H1 (cell line): ENCODE data around the gene SULT2B1.

Experiments used
- CBX5 ChIP-seq: fragments of 300-800, 300-1000 bp; sonication (generic); IDR thresholded peaks from 2 replicates; pipeline ENCODE4 v1.7.1; 2016; ENCODE audit warnings: antibody characterized with exemption, low read length, low read depth
- CHD2 ChIP-seq: IDR thresholded peaks from 2 replicates; pipeline ENCODE4 v1.6.1; 2012; ENCODE audit warnings: low read length, improper control_type of control experiment
- CTCF ChIP-seq, 3 experiments: IDR thresholded peaks; 1 replicate in 2 of 3; 2 replicates in 1 of 3; pipeline versions ENCODE4 v1.5.1 to v1.6.1; 2011; ENCODE audit warnings: low read length in 3 of 3, mild to moderate bottlenecking in 3 of 3, inconsistent platforms in 2 of 3, low read depth in 1 of 3, moderate library complexity in 1 of 3; ENCODE audit not compliant: insufficient read depth in 1 of 3; ENCODE audit errors: control extremely low read depth in 1 of 3
- EGR1 ChIP-seq: IDR thresholded peaks from 2 replicates; pipeline ENCODE4 v1.6.1; 2011; ENCODE audit warnings: low read depth, low read length, borderline replicate concordance
- EP300 ChIP-seq, 2 experiments: IDR thresholded peaks; 1 replicate in 1 of 2; 2 replicates in 1 of 2; pipeline ENCODE4 v1.6.1; 2011 to 2012; ENCODE audit warnings: low read depth in 2 of 2, low read length in 2 of 2, mild to moderate bottlenecking in 2 of 2, borderline replicate concordance in 1 of 2, inconsistent platforms in 1 of 2, moderate library complexity in 1 of 2
- MAFK ChIP-seq: IDR thresholded peaks from 2 replicates; pipeline ENCODE4 v1.6.1; 2012; ENCODE audit warnings: low read depth, mild to moderate bottlenecking, improper control_type of control experiment, low read length
- POLR2A ChIP-seq, 2 experiments: IDR thresholded peaks; 1 replicate in 1 of 2; 2 replicates in 1 of 2; pipeline ENCODE4 v1.6.1; 2011; ENCODE audit warnings: low read depth in 2 of 2, low read length in 2 of 2, mild to moderate bottlenecking in 2 of 2; ENCODE audit errors: control extremely low read depth in 1 of 2
- POLR2AphosphoS5 ChIP-seq: IDR thresholded peaks from 2 replicates; pipeline ENCODE4 v1.6.1; 2011; ENCODE audit warnings: low read depth, low read length
- SIX5 ChIP-seq: IDR thresholded peaks from 2 replicates; pipeline ENCODE4 v1.6.1; 2011; ENCODE audit warnings: mild to moderate bottlenecking, low read depth, low read length
- ZNF274 ChIP-seq: IDR thresholded peaks from 2 replicates; pipeline ENCODE4 v1.7.0; 2012; ENCODE audit warnings: low read length, borderline replicate concordance; ENCODE audit errors: extremely low read depth

- TF ChIP-seq POLR2A (IDR thresholded peaks at IDR 0.05; ENCODE audit: control extremely low read depth in 1 of 2, low read depth in 2 of 2, low read length in 2 of 2) (no peak), CHD2 (no peak), CTCF (IDR thresholded peaks at IDR 0.05; ENCODE audit: control extremely low read depth in 1 of 3, insufficient read depth in 1 of 3, low read depth in 1 of 3, low read length in 3 of 3) (no peak), SIX5 (no peak), EGR1 (no peak), EP300 (IDR thresholded peaks at IDR 0.05; ENCODE audit: borderline replicate concordance in 1 of 2, low read depth in 2 of 2, low read length in 2 of 2) (no peak), ZNF274 (no peak), POLR2AphosphoS5 (no peak), CBX5 (no peak), MAFK (no peak)
Observed at GRCh38 chr19:48508729-48509411, 43.1 kb upstream of the SULT2B1 start.
